ENCODE data around the gene THSD7B. TPM values are rescaled to one million over a fixed set of nuclear protein-coding genes. Genes with fewer than 3 reads are reported as not detected.
"Not testable (repeated sequence)": the region's sequence is repeated elsewhere in the genome, so short reads cannot be mapped to it uniquely, and the experiment has no call there.

THSD7B gene
- polyA plus RNA-seq, 4 donors = 0.07 to 0.90 TPM; not detected in 2

GRCh38 chr2:136751406-136751805, 13.9 kb upstream of the THSD7B start:
- Histone ChIP-seq H3K27me3 (ENCODE audit: control insufficient read depth in 3 of 3, insufficient read depth in 3 of 3, low read length in 3 of 3) (no peaks in the 10 kb centered on the region), H3K9me3 (ENCODE audit: control insufficient read depth in 2 of 2, insufficient read depth in 1 of 2, low read depth in 1 of 2, low read length in 1 of 2) (no peaks in the 10 kb centered on the region), H3K27ac (ENCODE audit: low read depth in 1 of 3, low read length in 2 of 3) (no peak overlapping the region), H3K4me3 (ENCODE audit: low read depth in 1 of 3, low read length in 3 of 3) (no peak overlapping the region), H3K36me3 (ENCODE audit: control insufficient read depth in 3 of 3, insufficient read depth in 2 of 3, low read depth in 1 of 3, low read length in 3 of 3) (no peaks in the 10 kb centered on the region), H3K4me1 (ENCODE audit: control insufficient read depth in 3 of 3, insufficient read depth in 2 of 3, low read depth in 1 of 3, low read length in 2 of 3) (no peaks in the 10 kb centered on the region)
- no peak for FAIRE-seq
- DNase-seq = no peak
- WGBS, 3 donors = 44 to 52% (median 51%) methylated on average over 2 of the region's 2 CpGs

DNA sequence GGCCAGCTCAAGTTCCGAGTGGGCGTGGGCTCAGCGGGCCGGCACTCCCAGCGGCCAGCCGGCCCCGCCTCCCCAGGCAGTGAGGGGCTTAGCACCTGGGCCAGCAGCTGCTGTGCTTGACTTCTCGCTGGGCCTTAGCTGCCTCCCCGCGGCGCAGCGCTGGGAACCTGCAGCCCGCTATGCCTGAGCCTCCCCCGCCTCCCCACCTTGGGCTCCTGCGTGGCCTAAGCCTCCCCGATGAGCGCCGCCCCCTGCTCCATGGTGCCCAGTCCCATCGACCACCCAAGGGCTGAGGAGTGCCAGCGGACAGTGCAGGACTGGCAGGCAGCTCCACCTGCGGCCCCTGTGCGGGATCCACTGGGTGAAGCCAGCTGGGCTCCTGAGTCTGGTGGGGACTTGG, 6.8 kb upstream of the THSD7B start:
- not testable (repeated sequence) for H3K9me3 ChIP-seq (ENCODE audit: control insufficient read depth in 2 of 2, insufficient read depth in 1 of 2, low read depth in 1 of 2, low read length in 1 of 2); DNase-seq; H3K4me1 ChIP-seq (ENCODE audit: control insufficient read depth in 3 of 3, insufficient read depth in 2 of 3, low read depth in 1 of 3, low read length in 2 of 3); FAIRE-seq; H3K4me3 ChIP-seq (ENCODE audit: low read depth in 1 of 3, low read length in 3 of 3); H3K27ac ChIP-seq (ENCODE audit: low read depth in 1 of 3, low read length in 2 of 3); H3K36me3 ChIP-seq (ENCODE audit: control insufficient read depth in 3 of 3, insufficient read depth in 2 of 3, low read depth in 1 of 3, low read length in 3 of 3); H3K27me3 ChIP-seq (ENCODE audit: control insufficient read depth in 3 of 3, insufficient read depth in 3 of 3, low read length in 3 of 3)
- WGBS, 3 donors = 95 to 96% (median 95%) methylated on average over 18 to 22 of the region's 22 CpGs

DNA sequence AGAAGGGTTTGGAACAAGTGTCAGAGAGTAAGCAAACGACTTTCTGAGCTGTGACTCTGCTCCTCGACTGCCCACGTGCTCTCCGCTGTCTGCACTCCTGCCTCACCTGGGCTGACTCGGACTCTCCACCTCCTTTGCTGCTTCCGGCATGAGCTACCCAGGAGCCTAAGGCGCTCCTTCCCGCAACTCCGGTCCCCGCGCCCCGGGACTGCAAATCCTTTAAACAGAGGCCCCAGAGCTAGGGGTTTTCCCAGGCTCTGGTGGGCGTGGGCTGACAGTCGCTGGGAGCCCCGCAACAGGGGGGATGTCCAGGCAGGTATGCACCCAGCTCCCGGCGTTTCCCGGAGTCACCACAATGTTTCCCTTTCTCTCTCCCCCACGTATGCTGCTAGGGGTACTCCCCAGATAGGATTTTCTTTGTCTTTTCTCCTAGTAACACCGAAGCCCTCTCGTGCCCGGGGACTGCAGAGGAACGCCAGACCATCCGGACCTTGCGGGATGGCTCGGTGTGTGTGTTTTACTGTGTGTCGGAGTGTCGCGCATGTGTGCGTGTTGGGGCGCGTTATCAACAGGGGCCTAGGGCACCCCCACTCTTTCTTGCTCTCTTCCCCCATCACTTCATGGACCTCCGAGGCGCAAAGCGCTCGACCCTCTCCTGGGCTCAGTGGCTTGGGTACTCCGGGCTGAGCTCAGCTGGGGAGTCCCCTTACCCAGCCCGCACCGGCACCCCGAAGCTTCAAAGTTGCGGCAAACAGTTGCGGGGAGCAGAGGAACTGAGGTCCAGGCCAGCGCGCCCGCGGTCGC, 691 bp upstream of the THSD7B start:
- Histone ChIP-seq H3K4me3 (ENCODE audit: low read depth in 1 of 3, low read length in 3 of 3) (peak overlapping the region in 1 of 3 donors; percentile 46), H3K4me1 (ENCODE audit: control insufficient read depth in 3 of 3, insufficient read depth in 2 of 3, low read depth in 1 of 3, low read length in 2 of 3) (no peaks in the 10 kb centered on the region), H3K36me3 (ENCODE audit: control insufficient read depth in 3 of 3, insufficient read depth in 2 of 3, low read depth in 1 of 3, low read length in 3 of 3) (no peaks in the 10 kb centered on the region), H3K9me3 (ENCODE audit: control insufficient read depth in 2 of 2, insufficient read depth in 1 of 2, low read depth in 1 of 2, low read length in 1 of 2) (no peaks in the 10 kb centered on the region), H3K27me3 (ENCODE audit: control insufficient read depth in 3 of 3, insufficient read depth in 3 of 3, low read length in 3 of 3) (peaks cover 10 to 41% (median 18%) of the 10 kb centered on the region in 3 donors), H3K27ac (ENCODE audit: low read depth in 1 of 3, low read length in 2 of 3) (no peak overlapping the region)
- DNase-seq (peak in 1 of 2 donors; percentile 28), FAIRE-seq (no peak)
- 3 to 10% (median 8%) methylated on average over 47 of the region's 47 CpGs for WGBS, 3 donors

- no peaks in the 10 kb centered on the region for H3K9me3 ChIP-seq (ENCODE audit: control insufficient read depth in 2 of 2, insufficient read depth in 1 of 2, low read depth in 1 of 2, low read length in 1 of 2)
- no peaks in the 10 kb centered on the region for H3K36me3 ChIP-seq (ENCODE audit: control insufficient read depth in 3 of 3, insufficient read depth in 2 of 3, low read depth in 1 of 3, low read length in 3 of 3)
- no peak overlapping the region for H3K27ac ChIP-seq (ENCODE audit: low read depth in 1 of 3, low read length in 2 of 3)
- DNase-seq (peak in 1 of 2 donors; percentile 8), FAIRE-seq (no peak)
- peak overlapping the region in 2 of 3 donors; percentile 15 to 46 for H3K4me3 ChIP-seq (ENCODE audit: low read depth in 1 of 3, low read length in 3 of 3)
- WGBS, 3 donors = 1 to 12% (median 7%) methylated on average over 17 of the region's 17 CpGs
- no peaks in the 10 kb centered on the region for H3K4me1 ChIP-seq (ENCODE audit: control insufficient read depth in 3 of 3, insufficient read depth in 2 of 3, low read depth in 1 of 3, low read length in 2 of 3)
- H3K27me3 ChIP-seq (ENCODE audit: control insufficient read depth in 3 of 3, insufficient read depth in 3 of 3, low read length in 3 of 3) = peaks cover 10 to 43% (median 18%) of the 10 kb centered on the region in 3 donors
Measured at GRCh38 chr2:136766073-136766404, 694 bp downstream of the THSD7B start.

- H3K27ac ChIP-seq (ENCODE audit: low read depth in 1 of 3, low read length in 2 of 3) = no peak overlapping the region
- 8 to 21% (median 19%) methylated on average over 2 of the region's 2 CpGs for WGBS, 3 donors
- H3K9me3 ChIP-seq (ENCODE audit: control insufficient read depth in 2 of 2, insufficient read depth in 1 of 2, low read depth in 1 of 2, low read length in 1 of 2) = no peaks in the 10 kb centered on the region
- FAIRE-seq (no peak), DNase-seq (no peak)
- H3K4me3 ChIP-seq (ENCODE audit: low read depth in 1 of 3, low read length in 3 of 3) = no peak overlapping the region
- H3K4me1 ChIP-seq (ENCODE audit: control insufficient read depth in 3 of 3, insufficient read depth in 2 of 3, low read depth in 1 of 3, low read length in 2 of 3) = no peaks in the 10 kb centered on the region
- no peaks in the 10 kb centered on the region for H3K36me3 ChIP-seq (ENCODE audit: control insufficient read depth in 3 of 3, insufficient read depth in 2 of 3, low read depth in 1 of 3, low read length in 3 of 3)
- peaks cover 10 to 43% (median 18%) of the 10 kb centered on the region in 3 donors for H3K27me3 ChIP-seq (ENCODE audit: control insufficient read depth in 3 of 3, insufficient read depth in 3 of 3, low read length in 3 of 3)
Measured at GRCh38 chr2:136767030-136767429, 1.7 kb downstream of the THSD7B start.

DNA sequence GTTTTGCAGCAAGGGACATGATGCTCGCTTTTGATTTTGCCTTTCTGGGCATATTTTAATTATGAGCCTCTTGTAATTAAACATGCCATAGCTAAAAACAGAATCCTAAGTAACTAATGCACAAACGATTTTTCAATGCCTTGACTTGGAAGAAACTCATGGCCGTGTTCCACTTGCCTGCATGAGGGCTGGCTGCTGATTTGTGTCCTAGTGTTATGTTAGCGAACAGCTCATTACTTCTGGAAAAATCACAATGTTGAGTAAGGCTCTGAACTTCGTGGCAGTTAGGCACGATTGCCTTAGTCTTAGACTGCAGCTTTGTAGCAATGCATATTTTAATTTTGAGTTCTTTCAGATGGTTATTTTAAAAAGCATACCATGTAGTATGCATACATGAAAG, 4.5 kb downstream of the THSD7B start:
- FAIRE-seq (no peak), DNase-seq (no peak)
- peaks cover 10 to 28% (median 12%) of the 10 kb centered on the region in 3 donors for H3K27me3 ChIP-seq (ENCODE audit: control insufficient read depth in 3 of 3, insufficient read depth in 3 of 3, low read length in 3 of 3)
- no peak overlapping the region for H3K4me3 ChIP-seq (ENCODE audit: low read depth in 1 of 3, low read length in 3 of 3)
- no peak overlapping the region for H3K27ac ChIP-seq (ENCODE audit: low read depth in 1 of 3, low read length in 2 of 3)
- 75 to 79% (median 78%) methylated on average over 6 of the region's 6 CpGs for WGBS, 3 donors
- H3K36me3 ChIP-seq (ENCODE audit: control insufficient read depth in 3 of 3, insufficient read depth in 2 of 3, low read depth in 1 of 3, low read length in 3 of 3) = no peaks in the 10 kb centered on the region
- no peaks in the 10 kb centered on the region for H3K4me1 ChIP-seq (ENCODE audit: control insufficient read depth in 3 of 3, insufficient read depth in 2 of 3, low read depth in 1 of 3, low read length in 2 of 3)
- H3K9me3 ChIP-seq (ENCODE audit: control insufficient read depth in 2 of 2, insufficient read depth in 1 of 2, low read depth in 1 of 2, low read length in 1 of 2) = no peaks in the 10 kb centered on the region

- 48 to 73% (median 72%) methylated on average over 1 of the region's 1 CpG for WGBS, 3 donors
- Histone ChIP-seq H3K27me3 (ENCODE audit: control insufficient read depth in 3 of 3, insufficient read depth in 3 of 3, low read length in 3 of 3) (peaks cover 10 to 25% (median 10%) of the 10 kb centered on the region in 3 donors), H3K9me3 (ENCODE audit: control insufficient read depth in 2 of 2, insufficient read depth in 1 of 2, low read depth in 1 of 2, low read length in 1 of 2) (no peaks in the 10 kb centered on the region), H3K4me3 (ENCODE audit: low read depth in 1 of 3, low read length in 3 of 3) (no peak overlapping the region), H3K27ac (ENCODE audit: low read depth in 1 of 3, low read length in 2 of 3) (no peak overlapping the region), H3K36me3 (ENCODE audit: control insufficient read depth in 3 of 3, insufficient read depth in 2 of 3, low read depth in 1 of 3, low read length in 3 of 3) (no peaks in the 10 kb centered on the region), H3K4me1 (ENCODE audit: control insufficient read depth in 3 of 3, insufficient read depth in 2 of 3, low read depth in 1 of 3, low read length in 2 of 3) (no peaks in the 10 kb centered on the region)
- DNase-seq = no peak
- no peak for FAIRE-seq
Measured at GRCh38 chr2:136770384-136770783, 5.0 kb downstream of the THSD7B start.

DNA sequence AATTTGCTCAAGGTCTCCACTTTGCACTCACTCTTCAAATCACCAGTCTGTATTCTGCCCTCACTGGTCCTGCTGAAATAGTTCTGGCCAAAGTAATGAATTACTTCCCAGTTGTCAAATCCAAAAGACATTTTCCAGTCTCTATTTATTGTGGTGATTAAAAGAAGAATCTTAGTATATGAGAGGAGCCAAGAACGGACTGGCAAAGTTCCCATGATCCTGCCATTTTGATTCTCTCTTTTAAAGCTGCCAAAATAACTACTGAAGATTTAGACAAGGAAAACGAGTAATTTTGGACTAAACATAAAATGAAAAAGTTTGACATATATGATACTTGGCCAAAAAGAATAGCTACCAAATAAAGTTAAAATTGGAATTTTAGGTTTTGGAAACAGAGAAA, 12.0 kb downstream of the THSD7B start:
- 46 to 62% (median 50%) methylated on average over 2 of the region's 2 CpGs for WGBS, 3 donors
- Histone ChIP-seq H3K36me3 (ENCODE audit: control insufficient read depth in 3 of 3, insufficient read depth in 2 of 3, low read depth in 1 of 3, low read length in 3 of 3) (no peaks in the 10 kb centered on the region), H3K27me3 (ENCODE audit: control insufficient read depth in 3 of 3, insufficient read depth in 3 of 3, low read length in 3 of 3) (no peaks in the 10 kb centered on the region), H3K27ac (ENCODE audit: low read depth in 1 of 3, low read length in 2 of 3) (no peak overlapping the region), H3K4me1 (ENCODE audit: control insufficient read depth in 3 of 3, insufficient read depth in 2 of 3, low read depth in 1 of 3, low read length in 2 of 3) (no peaks in the 10 kb centered on the region), H3K4me3 (ENCODE audit: low read depth in 1 of 3, low read length in 3 of 3) (no peak overlapping the region), H3K9me3 (ENCODE audit: control insufficient read depth in 2 of 2, insufficient read depth in 1 of 2, low read depth in 1 of 2, low read length in 1 of 2) (no peaks in the 10 kb centered on the region)
- DNase-seq (no peak), FAIRE-seq (no peak)

GRCh38 chr2:136783856-136784255, 18.5 kb downstream of the THSD7B start:
- Histone ChIP-seq H3K4me3 (ENCODE audit: low read depth in 1 of 3, low read length in 3 of 3) (no peak overlapping the region), H3K27ac (ENCODE audit: low read depth in 1 of 3, low read length in 2 of 3) (no peak overlapping the region), H3K36me3 (ENCODE audit: control insufficient read depth in 3 of 3, insufficient read depth in 2 of 3, low read depth in 1 of 3, low read length in 3 of 3) (no peaks in the 10 kb centered on the region), H3K4me1 (ENCODE audit: control insufficient read depth in 3 of 3, insufficient read depth in 2 of 3, low read depth in 1 of 3, low read length in 2 of 3) (no peaks in the 10 kb centered on the region), H3K9me3 (ENCODE audit: control insufficient read depth in 2 of 2, insufficient read depth in 1 of 2, low read depth in 1 of 2, low read length in 1 of 2) (no peaks in the 10 kb centered on the region), H3K27me3 (ENCODE audit: control insufficient read depth in 3 of 3, insufficient read depth in 3 of 3, low read length in 3 of 3) (no peaks in the 10 kb centered on the region)
- WGBS, 3 donors = 48 to 68% (median 57%) methylated on average over 4 of the region's 4 CpGs
- no peak for FAIRE-seq
- DNase-seq = no peak
